AG04450 (cell line): ENCODE results near the gene SPACA7. TPM values are rescaled to one million over a fixed set of nuclear protein-coding genes. Genes with fewer than 3 reads are reported as not detected.

Source experiments
- CTCF ChIA-PET: fragments of 300-600, 350-600 bp; formaldehyde crosslinking; extraction: SDS; loops from one replicate; lab custom pipeline; 2022; ENCODE audit warnings: antibody characterized with exemption, inconsistent platforms; lab: Charles Lee
- POLR2A ChIA-PET: fragments of 350-600 bp; formaldehyde crosslinking; extraction: SDS; loops from one replicate; lab custom pipeline; 2021; ENCODE audit warnings: antibody characterized with exemption, inconsistent platforms; lab: Yijun Ruan, JAX
- DNase-seq: peaks from one replicate; pipeline ENCODE4 v3.0.0-alpha.2; 2011; ENCODE audit warnings: low read depth, low spot score
- H3K27ac ChIP-seq: one replicate; pipeline ENCODE4 v1.5.1; 2012; ENCODE audit warnings: low read depth, low read length, control low read depth
- H3K27me3 ChIP-seq: one replicate; pipeline ENCODE4 v1.6.0; 2012; ENCODE audit warnings: low read length; ENCODE audit not compliant: control insufficient read depth, insufficient read depth
- H3K4me3 ChIP-seq: 2 replicates; pipeline ENCODE4 v1.5.1; 2011; ENCODE audit warnings: mild to moderate bottlenecking, low read depth, low read length, control low read depth
- H3K9me3 ChIP-seq: 2 replicates; pipeline ENCODE4 v1.5.1; 2012; ENCODE audit warnings: low read length; ENCODE audit not compliant: control insufficient read depth, insufficient read depth
- polyA minus RNA-seq: library from RNA; depleted of rRNA, polyadenylated mRNA; stranded (reverse); fragments of >200 nt; gene quantifications from 2 replicates; pipeline ENCODE4 v1.2.3, GENCODE V29; 2011; rRNA and poly(A)+ RNA removed
- polyA plus RNA-seq: library from polyadenylated mRNA; depleted of rRNA; stranded (reverse); fragments of >200 nt; gene quantifications from 2 replicates; pipeline ENCODE4 v1.2.3, GENCODE V29; 2011; rRNA removed
- TF ChIP-seq, protein P1 (sequence below): IDR thresholded peaks from 2 replicates; pipeline ENCODE4 v1.5.1; 2011; ENCODE audit warnings: low read depth, low read length, control low read depth, inconsistent platforms

Gene SPACA7
- polyA plus RNA-seq (not detected in 2 replicates), polyA minus RNA-seq (not detected in 2 replicates)

DNA sequence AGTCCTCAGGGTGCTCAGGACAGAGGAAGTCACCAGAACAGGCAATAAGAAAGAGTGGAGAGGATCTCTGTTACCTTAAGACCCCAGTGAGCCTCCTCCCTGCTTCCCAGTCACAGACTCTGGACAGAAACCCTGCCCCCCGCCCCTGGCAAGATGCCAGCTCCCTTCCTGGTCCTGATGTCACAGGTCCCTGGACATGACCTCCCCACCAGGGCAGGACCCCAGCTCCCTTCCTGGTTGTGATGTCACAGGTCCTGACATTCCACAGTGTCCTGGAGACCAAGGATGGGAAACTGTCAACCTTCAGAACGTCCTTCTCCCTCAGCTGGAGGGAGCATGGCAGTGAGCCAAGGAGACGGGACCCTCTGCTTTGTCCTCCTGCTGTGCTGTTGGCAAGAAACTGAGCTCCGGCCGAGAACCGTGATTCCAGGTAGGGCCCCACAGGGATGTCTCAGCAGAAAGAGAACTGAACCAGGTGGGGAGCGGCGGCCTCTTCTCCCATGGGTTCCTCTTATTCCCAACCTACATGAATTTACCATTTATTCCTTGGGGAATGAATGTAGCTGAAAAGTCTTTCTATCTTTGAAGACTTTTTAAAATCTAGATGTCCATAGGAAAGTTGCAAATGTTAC, at the start of gene SPACA7:
TSS of gene SPACA7 (plus strand) at position 306 of the 632 bp plus-strand sequence. CDS start at position 337, 31 bp downstream.
- no peak for DNase-seq
- no peak within 1 kb of the TSS for H3K4me3 ChIP-seq
- H3K27ac ChIP-seq = no peak within 1 kb of the TSS
- CTCF ChIA-PET = no interaction called here
- H3K27me3 ChIP-seq = no peaks in the 10 kb centered on the region
- TF ChIP-seq, protein P1, sequence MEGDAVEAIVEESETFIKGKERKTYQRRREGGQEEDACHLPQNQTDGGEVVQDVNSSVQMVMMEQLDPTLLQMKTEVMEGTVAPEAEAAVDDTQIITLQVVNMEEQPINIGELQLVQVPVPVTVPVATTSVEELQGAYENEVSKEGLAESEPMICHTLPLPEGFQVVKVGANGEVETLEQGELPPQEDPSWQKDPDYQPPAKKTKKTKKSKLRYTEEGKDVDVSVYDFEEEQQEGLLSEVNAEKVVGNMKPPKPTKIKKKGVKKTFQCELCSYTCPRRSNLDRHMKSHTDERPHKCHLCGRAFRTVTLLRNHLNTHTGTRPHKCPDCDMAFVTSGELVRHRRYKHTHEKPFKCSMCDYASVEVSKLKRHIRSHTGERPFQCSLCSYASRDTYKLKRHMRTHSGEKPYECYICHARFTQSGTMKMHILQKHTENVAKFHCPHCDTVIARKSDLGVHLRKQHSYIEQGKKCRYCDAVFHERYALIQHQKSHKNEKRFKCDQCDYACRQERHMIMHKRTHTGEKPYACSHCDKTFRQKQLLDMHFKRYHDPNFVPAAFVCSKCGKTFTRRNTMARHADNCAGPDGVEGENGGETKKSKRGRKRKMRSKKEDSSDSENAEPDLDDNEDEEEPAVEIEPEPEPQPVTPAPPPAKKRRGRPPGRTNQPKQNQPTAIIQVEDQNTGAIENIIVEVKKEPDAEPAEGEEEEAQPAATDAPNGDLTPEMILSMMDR = no peak
- H3K9me3 ChIP-seq = peaks cover 30% of the 10 kb centered on the region
- POLR2A ChIA-PET = no interaction called here

GRCh38 chr13:112326821-112327370, 49.3 kb upstream of the SPACA7 start:
- Histone ChIP-seq H3K4me3 (no peak overlapping the region), H3K27me3 (no peaks in the 10 kb centered on the region), H3K9me3 (peaks cover 80% of the 10 kb centered on the region), H3K27ac (no peak overlapping the region)
- no peak for DNase-seq
- ChIA-PET CTCF (no interaction called here), POLR2A (no interaction called here)
- TF ChIP-seq, protein P1 = no peak

GRCh38 chr13:112328936-112329335, 47.2 kb upstream of the SPACA7 start:
- POLR2A ChIA-PET = no interaction called here
- TF ChIP-seq, protein P1 = no peak
- H3K27me3 ChIP-seq = no peaks in the 10 kb centered on the region
- CTCF ChIA-PET = no interaction called here
- no peak overlapping the region for H3K4me3 ChIP-seq
- DNase-seq = no peak
- no peak overlapping the region for H3K27ac ChIP-seq
- H3K9me3 ChIP-seq = peaks cover 78% of the 10 kb centered on the region

- TF ChIP-seq, protein P1 = no peak
- POLR2A ChIA-PET = no interaction called here
- Histone ChIP-seq H3K27me3 (no peaks in the 10 kb centered on the region), H3K4me3 (no peak overlapping the region), H3K9me3 (peaks cover 77% of the 10 kb centered on the region), H3K27ac (no peak overlapping the region)
- CTCF ChIA-PET = no interaction called here
- no peak for DNase-seq
Measured at GRCh38 chr13:112329376-112329775, 46.8 kb upstream of the SPACA7 start.

- Histone ChIP-seq H3K27ac (no peak overlapping the region), H3K9me3 (peaks cover 81% of the 10 kb centered on the region), H3K4me3 (no peak overlapping the region), H3K27me3 (no peaks in the 10 kb centered on the region)
- TF ChIP-seq, protein P1 = no peak
- ChIA-PET POLR2A (no interaction called here), CTCF (no interaction called here)
- DNase-seq = no peak
Measured at GRCh38 chr13:112330066-112330465, 46.1 kb upstream of the SPACA7 start.
